Skeletal muscle tissue (tissue), 4 donors: ENCODE results near the gene CHN2. TPM values are rescaled to one million over a fixed set of nuclear protein-coding genes. Genes with fewer than 3 reads are reported as not detected.

ENCODE experiments used
- H3K27ac ChIP-seq: one replicate; pipeline ENCODE4 v1.7.0; 2013; ENCODE audit warnings: mild to moderate bottlenecking, low read depth, low read length, inconsistent platforms
- H3K27me3 ChIP-seq, 3 donors: one replicate each; pipeline ENCODE4 v1.7.0; 2013; ENCODE audit warnings: low read length in 3 of 3; ENCODE audit not compliant: control insufficient read depth in 3 of 3, insufficient read depth in 3 of 3
- H3K36me3 ChIP-seq, 3 donors: one replicate each; pipeline ENCODE4 v1.7.0; 2013; ENCODE audit warnings: low read length in 3 of 3; ENCODE audit not compliant: control insufficient read depth in 3 of 3, insufficient read depth in 3 of 3
- H3K4me1 ChIP-seq, 3 donors: one replicate each; pipeline ENCODE4 v1.7.0; 2013; ENCODE audit warnings: low read length in 3 of 3, mild to moderate bottlenecking in 3 of 3; ENCODE audit not compliant: control insufficient read depth in 3 of 3, insufficient read depth in 3 of 3
- H3K4me3 ChIP-seq, 3 donors: one replicate each; pipeline ENCODE4 v1.7.0; 2013; ENCODE audit warnings: low read length in 3 of 3
- H3K9ac ChIP-seq, 3 donors: one replicate each; pipeline ENCODE4 v1.7.0; 2013; ENCODE audit warnings: low read length in 3 of 3, mild to moderate bottlenecking in 3 of 3, moderate library complexity in 2 of 3, low read depth in 1 of 3
- H3K9me3 ChIP-seq, 3 donors: one replicate each; pipeline ENCODE4 v1.7.0; 2013; ENCODE audit warnings: low read length in 3 of 3; ENCODE audit not compliant: control insufficient read depth in 3 of 3
- total RNA-seq: library from RNA; depleted of rRNA; stranded (reverse); fragments of >200 nt; gene quantifications from one replicate; pipeline ENCODE4 v1.2.3, GENCODE V29; 2014
- donor health status: Osteomylitis.

CHN2 gene
- total RNA-seq, 1 donor from 2014 or later = 11.0 TPM

- no peaks in the 10 kb centered on the region for H3K27me3 ChIP-seq
- H3K4me3 ChIP-seq = no peak overlapping the region
- H3K36me3 ChIP-seq = no peaks in the 10 kb centered on the region
- H3K9ac ChIP-seq = no peak overlapping the region
- H3K4me1 ChIP-seq = no peaks in the 10 kb centered on the region
- H3K27ac ChIP-seq = no peak overlapping the region
- H3K9me3 ChIP-seq = no peaks in the 10 kb centered on the region
Measured at GRCh38 chr7:29184599-29184998, 10.0 kb upstream of the CHN2 start.

DNA sequence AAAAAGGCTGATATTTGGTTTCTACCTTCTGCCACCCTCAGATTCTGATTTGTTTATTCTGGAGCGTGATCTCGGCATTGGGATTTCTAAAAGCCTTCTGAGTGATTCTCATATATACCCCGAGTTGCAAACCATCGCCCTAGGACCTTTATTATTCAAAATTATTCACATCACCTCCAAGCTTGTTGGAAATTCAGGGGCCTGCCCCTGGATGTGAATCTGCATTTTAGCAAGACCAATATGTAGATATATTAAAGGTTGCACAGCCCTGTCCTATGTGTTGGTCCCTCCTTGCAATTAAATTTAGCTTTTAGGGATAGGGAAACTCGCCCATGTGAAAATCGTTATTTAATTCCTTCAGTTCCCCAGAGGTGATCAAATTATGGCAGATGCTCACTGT lies 9.0 kb upstream of the CHN2 start:
- no peaks in the 10 kb centered on the region for H3K4me1 ChIP-seq
- H3K4me3 ChIP-seq = no peak overlapping the region

GRCh38 chr7:29189743-29190201 lies 4.8 kb upstream of the CHN2 start:
- H3K9me3 ChIP-seq = no peaks in the 10 kb centered on the region
- peaks cover 0 to 6% (median 0%) of the 10 kb centered on the region in 3 donors for H3K27me3 ChIP-seq
- H3K9ac ChIP-seq = no peak overlapping the region
- H3K36me3 ChIP-seq = no peaks in the 10 kb centered on the region
- peaks cover 0 to 5% (median 0%) of the 10 kb centered on the region in 3 donors for H3K4me1 ChIP-seq
- no peak overlapping the region for H3K4me3 ChIP-seq
- no peak overlapping the region for H3K27ac ChIP-seq

More for the DNA sequence above, 9.0 kb upstream of the CHN2 start:
- Histone ChIP-seq H3K27ac (no peak overlapping the region), H3K36me3 (no peaks in the 10 kb centered on the region), H3K27me3 (no peaks in the 10 kb centered on the region), H3K9me3 (no peaks in the 10 kb centered on the region), H3K9ac (no peak overlapping the region)

DNA sequence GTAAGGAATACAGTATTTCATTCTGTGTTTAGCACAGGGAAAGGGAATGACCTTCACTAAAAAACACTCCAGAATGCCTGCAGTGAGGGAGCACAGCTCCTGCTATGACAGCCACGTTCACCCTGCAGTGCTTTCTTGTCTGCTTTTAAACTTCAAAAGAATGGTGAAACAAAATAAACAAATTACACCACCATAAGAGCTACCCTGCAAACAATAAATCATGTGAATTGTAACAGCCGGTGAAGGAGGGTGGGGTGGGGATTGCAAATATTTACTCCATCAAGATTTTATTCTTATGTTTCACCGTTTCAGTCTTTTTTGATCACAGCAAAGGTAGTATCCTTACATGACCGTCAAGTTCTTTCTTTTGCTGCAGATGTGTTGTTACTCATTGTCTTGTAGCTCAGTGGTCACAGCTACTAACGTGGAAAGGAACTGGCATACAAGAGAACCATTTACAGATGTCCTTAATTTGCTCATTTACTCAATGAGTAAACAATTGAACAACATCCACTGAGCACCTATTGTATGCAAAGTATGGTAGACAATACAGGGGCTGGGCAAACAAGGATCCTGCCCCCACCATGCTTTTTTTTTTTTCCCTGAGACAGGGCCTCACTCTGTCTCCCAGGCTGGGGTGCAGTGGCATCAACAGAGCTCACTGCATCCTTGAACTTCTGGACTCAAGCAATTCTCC lies 4.1 kb upstream of the CHN2 start:
- Histone ChIP-seq H3K36me3 (no peaks in the 10 kb centered on the region), H3K9ac (no peak overlapping the region), H3K27ac (no peak overlapping the region), H3K27me3 (peaks cover 0 to 7% (median 6%) of the 10 kb centered on the region in 3 donors), H3K4me3 (no peak overlapping the region), H3K4me1 (peaks cover 0 to 11% (median 5%) of the 10 kb centered on the region in 3 donors), H3K9me3 (no peaks in the 10 kb centered on the region)

DNA sequence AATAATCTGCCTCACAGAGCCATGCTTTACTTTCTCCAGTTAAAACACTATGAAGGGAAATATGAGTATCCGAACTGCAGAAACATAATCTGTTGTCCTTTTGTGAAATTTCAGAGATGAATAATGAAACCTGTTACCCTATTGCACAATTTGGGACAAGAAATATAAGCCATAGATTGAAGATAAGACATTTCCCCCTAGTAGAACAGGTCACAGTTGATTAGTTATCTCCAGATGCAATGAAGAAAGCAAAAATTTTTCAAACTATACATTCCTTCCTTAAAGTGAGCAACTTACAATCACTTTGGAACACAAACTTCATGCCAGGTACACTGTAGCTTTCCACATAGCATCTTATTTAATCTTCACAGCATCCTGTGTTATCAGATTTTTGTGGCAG lies 2.3 kb upstream of the CHN2 start:
- Histone ChIP-seq H3K27ac (no peak overlapping the region), H3K9me3 (no peaks in the 10 kb centered on the region)

DNA sequence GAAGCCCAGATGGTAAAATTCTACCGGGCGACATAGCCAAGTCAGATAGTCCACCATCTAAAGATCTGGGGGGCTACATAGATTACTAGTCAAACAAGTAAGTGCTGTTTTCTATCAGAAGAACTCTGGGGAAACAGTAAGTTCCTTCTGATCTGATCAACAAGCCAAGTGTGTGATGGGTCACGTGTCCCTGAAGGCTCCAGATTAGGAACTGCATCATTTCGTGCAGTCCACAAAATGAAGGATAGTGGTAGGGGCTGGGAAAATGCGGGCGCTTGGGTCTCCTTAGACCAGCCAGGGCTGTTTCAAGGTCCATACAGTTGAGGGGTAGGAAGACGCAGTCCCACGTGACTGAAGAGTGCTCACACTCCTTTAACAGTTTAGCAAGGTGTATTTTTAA lies 1.8 kb upstream of the CHN2 start:
- H3K4me1 ChIP-seq = peaks cover 0 to 14% (median 7%) of the 10 kb centered on the region in 3 donors
- H3K27me3 ChIP-seq = peaks cover 0 to 7% (median 6%) of the 10 kb centered on the region in 3 donors
- H3K27ac ChIP-seq = no peak overlapping the region

More for the DNA sequence above, 2.3 kb upstream of the CHN2 start:
- Histone ChIP-seq H3K4me3 (no peak overlapping the region), H3K36me3 (no peaks in the 10 kb centered on the region), H3K27me3 (peaks cover 0 to 7% (median 6%) of the 10 kb centered on the region in 3 donors), H3K9ac (no peak overlapping the region), H3K4me1 (peaks cover 0 to 14% (median 7%) of the 10 kb centered on the region in 3 donors)

GRCh38 chr7:29193316-29194205 lies 1.0 kb upstream of the CHN2 start:
- Histone ChIP-seq H3K9ac (peak overlapping the region in 1 of 3 donors; percentile 23), H3K9me3 (no peaks in the 10 kb centered on the region), H3K4me1 (peaks cover 0 to 14% (median 7%) of the 10 kb centered on the region in 3 donors), H3K27me3 (peaks cover 0 to 7% (median 6%) of the 10 kb centered on the region in 3 donors), H3K4me3 (peak overlapping the region in 1 of 3 donors; percentile 86), H3K27ac (no peak overlapping the region), H3K36me3 (no peaks in the 10 kb centered on the region)

More for the DNA sequence above, 1.8 kb upstream of the CHN2 start:
- Histone ChIP-seq H3K9ac (no peak overlapping the region), H3K9me3 (no peaks in the 10 kb centered on the region), H3K4me3 (no peak overlapping the region), H3K36me3 (no peaks in the 10 kb centered on the region)

GRCh38 chr7:29194206-29194593 lies 375 bp upstream of the CHN2 start:
- Histone ChIP-seq H3K9me3 (no peaks in the 10 kb centered on the region), H3K27me3 (peaks cover 0 to 7% (median 6%) of the 10 kb centered on the region in 3 donors), H3K36me3 (no peaks in the 10 kb centered on the region), H3K9ac (peak overlapping the region; percentile 66 to 74 (median 69)), H3K27ac (no peak overlapping the region), H3K4me1 (peaks cover 0 to 14% (median 7%) of the 10 kb centered on the region in 3 donors), H3K4me3 (peak overlapping the region; percentile 71 to 86 (median 83))

GRCh38 chr7:29196191-29196590 lies 1.6 kb downstream of the CHN2 start:
- no peaks in the 10 kb centered on the region for H3K36me3 ChIP-seq
- peaks cover 0 to 14% (median 7%) of the 10 kb centered on the region in 3 donors for H3K4me1 ChIP-seq
- peaks cover 0 to 7% (median 6%) of the 10 kb centered on the region in 3 donors for H3K27me3 ChIP-seq
- no peak overlapping the region for H3K4me3 ChIP-seq
- no peaks in the 10 kb centered on the region for H3K9me3 ChIP-seq
- H3K9ac ChIP-seq = no peak overlapping the region
- no peak overlapping the region for H3K27ac ChIP-seq
